AG04449 (cell line): ENCODE measurements around the gene ATF2.

Experiments used
- CTCF ChIA-PET: fragments of 350-600 bp; formaldehyde crosslinking; extraction: SDS; loops from one replicate; lab custom pipeline; 2021; ENCODE audit warnings: antibody characterized with exemption; lab: Yijun Ruan, JAX
- POLR2A ChIA-PET: fragments of 400-600, 350-600 bp; formaldehyde crosslinking; extraction: SDS; loops from one replicate; lab custom pipeline; 2020; ENCODE audit warnings: antibody characterized with exemption, inconsistent platforms; lab: Yijun Ruan, JAX
- DNase-seq: peaks from one replicate; pipeline ENCODE4 v3.0.0-alpha.2; 2010; ENCODE audit warnings: low read depth, low spot score
- H3K4me3 ChIP-seq: 2 replicates; pipeline ENCODE4 v1.5.1; 2011; ENCODE audit warnings: low read depth, mild to moderate bottlenecking, control low read depth, low read length
- CTCF ChIP-seq: IDR thresholded peaks from one replicate; pipeline ENCODE4 v1.5.1; 2011; ENCODE audit warnings: mild to moderate bottlenecking, moderate library complexity, low read length, control low read depth, inconsistent platforms; ENCODE audit not compliant: insufficient read depth; ENCODE audit errors: missing control alignments

The ATF2 gene

DNA sequence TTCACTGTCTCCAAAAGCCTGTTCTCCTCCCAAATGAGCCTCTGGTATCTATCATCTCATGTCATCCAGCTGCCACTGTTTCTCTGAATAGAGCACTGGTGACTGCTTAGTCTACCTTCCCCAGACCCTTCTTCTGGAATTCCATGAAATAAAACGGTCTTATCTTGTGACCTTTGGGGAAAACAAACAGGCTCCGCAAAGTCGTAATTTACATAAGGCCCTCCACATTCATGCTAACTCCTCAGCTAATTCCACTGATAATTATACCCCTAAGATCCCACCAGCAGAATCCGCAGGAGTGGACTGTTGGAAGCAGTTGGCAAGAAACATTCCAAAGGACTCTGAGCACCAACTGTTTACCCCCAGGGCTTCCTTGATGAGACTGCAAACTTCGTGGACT lies 129.0 kb downstream of the ATF2 start:
- ChIA-PET CTCF (interaction anchor here (1.1 to 2.0 kb wide), 3 partner anchors 18 to 339 kb away, joined by 3 to 9 read pairs (median 8); no protein-coding TSS in a partner anchor), POLR2A (no interaction called here)
- no peak for TF ChIP-seq CTCF
- DNase-seq = no peak
- H3K4me3 ChIP-seq = no peak overlapping the region

GRCh38 chr2:175037941-175038340 lies 130.1 kb downstream of the ATF2 start:
- CTCF ChIA-PET = interaction anchor here (0.7 to 2.0 kb wide), 7 partner anchors 8 to 340 kb away, joined by 3 to 9 read pairs (median 3); no protein-coding TSS in a partner anchor
- POLR2A ChIA-PET = interaction anchor here (0.6 kb wide), 2 partner anchors 10 to 333 kb away, joined by 3 to 4 read pairs; no protein-coding TSS in a partner anchor
- no peak for TF ChIP-seq CTCF
- no peak overlapping the region for H3K4me3 ChIP-seq
- DNase-seq = no peak

GRCh38 chr2:175036582-175037018 lies 131.4 kb downstream of the ATF2 start:
- no peak for TF ChIP-seq CTCF

GRCh38 chr2:175035806-175036205 lies 132.2 kb downstream of the ATF2 start:
- no peak for TF ChIP-seq CTCF

More at GRCh38 chr2:175036582-175037018, 131.4 kb downstream of the ATF2 start:
- CTCF ChIA-PET = interaction anchor here (1.0 to 1.8 kb wide), 3 partner anchors 13 to 246 kb away, joined by 3 to 6 read pairs (median 5); no protein-coding TSS in a partner anchor
- POLR2A ChIA-PET = no interaction called here
- H3K4me3 ChIP-seq = no peak overlapping the region
- DNase-seq = no peak

GRCh38 chr2:175034716-175035115 lies 133.3 kb downstream of the ATF2 start:
- no peak for DNase-seq
- ChIA-PET POLR2A (no interaction called here), CTCF (interaction anchor here (1.3 to 1.4 kb wide), 3 partner anchors 13 to 295 kb away, joined by 3 to 4 read pairs (median 4); no protein-coding TSS in a partner anchor)
- H3K4me3 ChIP-seq = no peak overlapping the region
- TF ChIP-seq CTCF = no peak

More at GRCh38 chr2:175035806-175036205, 132.2 kb downstream of the ATF2 start:
- CTCF ChIA-PET = interaction anchor here (0.7 to 1.8 kb wide), 7 partner anchors 9 to 338 kb away, joined by 3 to 5 read pairs (median 3); no protein-coding TSS in a partner anchor
- no peak overlapping the region for H3K4me3 ChIP-seq
- no peak for DNase-seq
- POLR2A ChIA-PET = no interaction called here

GRCh38 chr2:175030380-175031271 lies 137.4 kb downstream of the ATF2 start:
- no peak overlapping the region for H3K4me3 ChIP-seq
- peak; percentile 50 for TF ChIP-seq CTCF
- DNase-seq = peak; percentile 3
- POLR2A ChIA-PET = no interaction called here
- CTCF ChIA-PET = interaction anchor here (0.7 to 5.1 kb wide), 22 partner anchors 8 to 1066 kb away, joined by 3 to 25 read pairs (median 6); partner anchors contain the start of gene CHN1
